GM19324 (cell line): ENCODE data around the gene UST.
"Not testable (repeated sequence)": the region's sequence is repeated elsewhere in the genome, so short reads cannot be mapped to it uniquely, and the experiment has no call there.

ENCODE experiments used
- ATAC-seq: cut with Tn5 transposase; IDR thresholded peaks from one replicate; pipeline ENCODE4 v1.9.1; 2021; ENCODE audit warnings: mild to moderate bottlenecking, moderate library complexity; ENCODE audit not compliant: unreplicated experiment, low FRiP score

Gene UST

GRCh38 chr6:148967011-148967520 lies 220.2 kb downstream of the UST start:
- ATAC-seq, result no peak

- ATAC-seq, result no peak
Measured at GRCh38 chr6:148967541-148967956, 220.7 kb downstream of the UST start.

- no peak for ATAC-seq
Measured at GRCh38 chr6:148968771-148969602, 222.2 kb downstream of the UST start.

GRCh38 chr6:148969603-148970061 lies 222.8 kb downstream of the UST start:
- no peak for ATAC-seq

- ATAC-seq, result no peak
Measured at GRCh38 chr6:148971031-148971927, 224.4 kb downstream of the UST start.

- ATAC-seq, result peak; percentile 96
Measured at GRCh38 chr6:148972481-148972880, 225.7 kb downstream of the UST start.

- no peak for ATAC-seq
Measured at GRCh38 chr6:148973538-148974208, 226.8 kb downstream of the UST start.

GRCh38 chr6:148974351-148974750 lies 227.5 kb downstream of the UST start:
- no peak for ATAC-seq

- not testable (repeated sequence) for ATAC-seq
Measured at GRCh38 chr6:148978298-148978697, 231.5 kb downstream of the UST start.

GRCh38 chr6:148979014-148979901 lies 232.4 kb downstream of the UST start:
- no peak for ATAC-seq

GRCh38 chr6:148980234-148980633 lies 233.4 kb downstream of the UST start:
- ATAC-seq, result no peak

- ATAC-seq, result no peak
Measured at GRCh38 chr6:148981515-148981914, 234.7 kb downstream of the UST start.

- ATAC-seq, result no peak
Measured at GRCh38 chr6:148983101-148983761, 236.4 kb downstream of the UST start.

GRCh38 chr6:148983966-148984365 lies 237.1 kb downstream of the UST start:
- no peak for ATAC-seq

- no peak for ATAC-seq
Measured at GRCh38 chr6:148984531-148985056, 237.8 kb downstream of the UST start.

- no peak for ATAC-seq
Measured at GRCh38 chr6:148985499-148985898, 238.7 kb downstream of the UST start.

GRCh38 chr6:148986608-148987007 lies 239.8 kb downstream of the UST start:
- no peak for ATAC-seq

- ATAC-seq, result no peak
Measured at GRCh38 chr6:148987982-148988381, 241.2 kb downstream of the UST start.

GRCh38 chr6:148989585-148989984 lies 242.8 kb downstream of the UST start:
- no peak for ATAC-seq
